GM19238 (cell line): ENCODE data around the gene USF2.
A peak's percentile ranks its signal among the peaks of the same experiment; 100 is the strongest.
"Not testable (repeated sequence)": the region's sequence is repeated elsewhere in the genome, so short reads cannot be mapped to it uniquely, and the experiment has no call there.

Experiments used
- DNase-seq: peaks from one replicate; pipeline ENCODE4 v3.0.0; 2011; ENCODE audit warnings: low spot score; ENCODE audit not compliant: insufficient read length

Gene USF2

DNA sequence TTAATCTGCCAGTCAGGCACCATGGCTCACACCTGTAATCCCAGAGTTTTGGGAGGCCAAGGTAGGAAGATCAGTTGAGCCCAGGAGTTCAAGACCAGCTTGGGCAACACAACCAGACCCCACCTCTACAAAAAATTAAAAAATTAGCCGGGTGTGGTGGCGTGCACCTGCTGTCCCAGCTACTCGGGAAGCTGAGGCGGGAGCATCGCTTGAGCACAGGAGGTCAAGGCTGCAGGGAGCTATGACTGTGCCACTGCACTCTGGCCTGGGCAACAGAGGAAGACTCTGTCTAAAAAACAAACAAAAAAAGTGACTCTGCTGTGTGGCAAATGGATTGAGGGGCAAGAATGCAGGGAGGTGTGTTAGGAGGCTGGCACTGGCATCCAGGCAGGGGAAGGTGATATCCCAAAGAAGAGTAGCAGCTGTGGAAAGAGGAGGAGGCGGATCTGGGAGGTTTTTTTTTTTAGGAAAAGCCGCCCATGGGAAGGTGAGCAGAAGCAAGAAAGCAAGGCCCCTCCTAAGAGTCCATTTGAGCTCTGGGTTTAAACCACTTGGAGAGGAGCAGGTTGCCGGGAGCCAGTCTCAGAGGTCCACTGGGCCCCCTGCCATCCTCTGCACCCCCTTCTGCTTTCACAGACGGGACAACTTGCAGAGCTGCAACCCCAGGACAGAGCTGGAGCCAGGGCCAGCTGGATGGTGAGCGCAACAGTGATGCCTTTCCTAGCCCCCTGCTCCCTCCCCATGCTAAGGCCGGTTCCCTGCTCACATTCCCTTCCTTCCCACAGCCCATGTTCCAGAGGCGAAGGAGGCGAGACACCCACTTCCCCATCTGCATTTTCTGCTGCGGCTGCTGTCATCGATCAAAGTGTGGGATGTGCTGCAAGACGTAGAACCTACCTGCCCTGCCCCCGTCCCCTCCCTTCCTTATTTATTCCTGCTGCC, 15.7 kb downstream of the USF2 start:
- DNase-seq: no peak

- no peak for DNase-seq
These were observed 16.3 kb downstream of the USF2 start for GRCh38 chr19:35285095-35285449.

DNA sequence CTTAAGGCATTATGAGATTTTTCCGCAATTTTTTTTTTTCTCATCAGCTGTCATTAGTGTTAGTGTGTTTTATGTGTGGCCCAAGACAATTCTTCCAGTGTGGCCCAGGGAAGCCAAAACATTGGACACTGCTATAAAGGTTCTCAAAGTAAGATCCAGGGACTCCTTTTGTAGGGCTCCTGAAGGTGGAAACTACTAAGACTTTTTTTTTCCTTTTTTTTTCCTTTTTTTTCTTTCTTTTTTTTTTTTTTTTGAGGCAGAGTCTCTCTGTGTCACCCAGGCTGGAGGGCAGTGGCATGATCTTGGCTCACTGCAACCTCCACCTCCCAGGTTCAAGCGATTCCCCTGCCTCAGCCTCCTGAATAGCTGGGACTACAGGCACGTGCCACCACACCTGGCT, 16.7 kb downstream of the USF2 start:
- DNase-seq: not testable (repeated sequence)

DNA sequence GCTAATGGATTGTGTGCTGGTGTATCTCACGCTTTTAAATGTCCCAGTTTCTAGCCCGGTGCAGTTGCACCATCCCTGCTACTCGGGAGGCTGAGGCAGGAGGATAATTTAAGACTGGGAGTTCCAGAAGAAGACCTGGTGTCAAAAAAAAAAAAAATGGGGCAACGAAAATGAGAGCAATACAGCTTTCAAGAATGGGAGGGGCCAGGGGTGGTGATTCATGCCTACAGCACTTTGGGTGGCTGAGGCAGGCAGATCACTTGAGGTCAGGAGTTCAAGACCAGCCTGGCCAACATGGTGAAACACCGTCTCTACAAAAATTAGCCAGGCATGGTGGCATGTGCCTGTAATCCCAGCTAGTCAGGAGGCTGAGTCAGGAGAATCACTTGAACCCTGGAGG, 17.3 kb downstream of the USF2 start:
- DNase-seq: not testable (repeated sequence)

- DNase-seq: no peak
These were observed 19.0 kb downstream of the USF2 start for GRCh38 chr19:35287713-35288112.

GRCh38 chr19:35288331-35288730, 19.6 kb downstream of the USF2 start:
- no peak for DNase-seq

- no peak for DNase-seq
These were observed 20.1 kb downstream of the USF2 start for GRCh38 chr19:35288906-35289305.

DNA sequence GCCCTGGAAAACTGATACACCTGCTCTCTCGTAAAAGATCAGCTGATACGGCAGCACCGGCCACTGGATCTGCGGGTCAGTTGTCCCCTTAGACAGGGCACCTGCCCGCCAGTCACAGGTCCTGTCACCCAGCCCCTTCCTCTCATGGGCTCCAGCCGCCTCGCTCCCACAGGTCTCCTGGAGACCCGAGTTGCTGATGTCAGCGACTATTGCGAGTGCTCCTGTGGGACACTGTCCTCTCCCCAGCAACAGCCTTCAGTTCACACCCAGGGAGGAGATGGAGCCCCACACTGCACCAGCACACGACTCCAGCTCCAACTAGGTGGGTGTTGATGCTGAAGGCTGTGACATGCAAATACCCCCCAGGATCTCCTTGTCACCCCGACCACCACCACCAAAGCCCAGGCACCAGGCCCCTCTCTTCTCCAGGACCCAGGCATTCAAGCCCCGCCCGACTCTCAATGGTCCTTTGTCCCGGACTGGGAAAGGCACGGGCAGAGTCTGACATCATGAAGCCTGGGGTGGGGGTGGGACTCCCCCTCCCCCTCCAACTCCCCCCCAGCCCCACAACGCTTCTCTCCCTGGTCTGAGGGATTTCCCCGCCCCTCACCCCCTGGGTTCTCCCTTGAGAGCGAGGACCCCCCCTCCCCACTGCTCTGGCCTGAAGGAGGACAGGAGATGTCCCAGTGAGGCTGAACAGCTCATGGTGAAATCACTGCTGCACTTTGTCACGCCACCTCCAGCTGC, 21.8 kb downstream of the USF2 start:
- no peak for DNase-seq

- no peak for DNase-seq
These were observed 22.5 kb downstream of the USF2 start for GRCh38 chr19:35291259-35291658.

DNA sequence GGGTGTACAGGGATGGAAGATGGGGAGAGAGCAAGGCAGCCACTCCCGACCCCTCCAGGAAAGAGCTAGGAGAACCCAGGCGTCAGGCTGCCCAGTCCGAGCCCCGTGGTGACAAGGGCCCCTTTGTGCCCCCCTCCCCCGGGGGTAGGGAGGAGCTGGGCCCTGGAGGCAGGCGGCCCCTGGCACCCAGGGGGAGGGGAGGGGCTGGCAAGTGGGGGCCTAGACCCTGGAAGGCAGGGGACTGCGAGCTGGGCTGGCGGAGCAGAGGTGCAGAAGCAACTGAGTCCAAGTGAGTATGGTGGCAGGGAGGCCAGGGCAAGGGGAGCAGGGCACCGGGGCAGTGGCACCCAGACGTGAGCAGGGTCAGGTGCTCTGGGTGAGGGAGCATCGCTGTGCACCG, 23.2 kb downstream of the USF2 start, which contains the start of gene MAG:
Gene MAG (plus strand): TSS at position 246 of the 400 bp plus-strand sequence. CDS start 3,248 bp downstream, outside the sequence.
- no peak for DNase-seq

DNA sequence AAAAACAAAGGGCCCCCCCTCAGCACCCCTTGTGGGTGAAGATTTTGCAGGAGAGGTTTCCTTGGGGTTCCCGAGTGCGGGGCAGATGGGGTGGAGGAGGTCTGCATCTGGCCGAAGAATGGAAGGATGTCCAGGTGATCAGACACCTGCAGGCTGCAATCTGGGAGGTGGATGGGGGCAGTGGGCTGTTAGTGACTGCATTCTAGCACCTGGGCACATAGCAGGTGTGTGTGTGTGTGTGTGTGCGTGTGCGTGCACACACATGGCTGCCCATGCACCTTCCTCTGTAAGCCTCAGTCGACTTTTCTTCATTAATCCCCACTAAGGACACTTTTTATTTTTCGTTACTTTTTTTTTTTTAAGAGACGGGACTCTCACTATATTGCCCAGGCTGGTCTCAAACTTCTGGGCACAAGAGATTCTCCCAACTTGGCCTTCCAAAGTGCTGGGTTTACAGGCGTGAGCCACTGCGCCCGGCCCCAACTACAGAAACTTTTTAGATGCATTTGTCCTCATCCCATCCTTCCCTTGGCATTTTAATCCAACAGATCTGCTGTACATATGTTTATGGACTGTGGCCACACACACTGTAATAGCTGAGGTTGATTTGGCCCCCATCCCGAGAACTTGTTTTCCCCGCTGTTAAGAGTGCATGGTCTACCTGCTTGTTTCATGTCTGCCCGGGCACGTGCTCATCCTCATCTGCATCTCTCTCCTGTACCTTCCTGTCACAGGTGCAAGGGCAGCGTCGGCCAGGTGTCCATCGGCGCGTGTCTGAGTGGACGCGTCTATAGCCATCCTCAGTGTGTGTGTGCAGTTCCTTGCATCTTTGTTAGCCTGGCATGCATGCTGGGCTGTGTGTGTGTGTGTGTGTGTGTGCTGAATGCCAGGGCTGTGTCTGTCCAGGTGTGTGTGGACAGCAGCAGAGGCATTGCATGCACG, 23.9 kb downstream of the USF2 start:
- DNase-seq: no peak

DNA sequence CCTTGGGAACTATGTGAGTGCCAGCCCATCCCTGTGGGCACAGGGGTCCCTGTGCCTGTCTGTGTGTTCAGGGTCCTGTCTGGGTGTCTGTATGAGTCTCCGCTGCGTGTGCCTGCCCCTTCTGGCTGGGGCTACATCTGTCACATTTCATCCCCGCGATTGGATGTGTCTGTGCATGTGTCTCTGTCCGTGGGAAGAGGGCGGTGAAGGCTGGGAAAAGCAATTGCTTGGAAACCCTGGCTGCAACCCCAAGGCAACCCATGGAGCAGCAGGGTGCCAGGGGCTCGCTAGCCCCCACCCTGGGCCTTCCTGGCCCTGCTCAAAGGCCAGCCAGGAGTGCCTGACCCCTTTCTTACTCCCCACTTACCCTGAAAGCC, 24.6 kb downstream of the USF2 start:
- no peak for DNase-seq

DNA sequence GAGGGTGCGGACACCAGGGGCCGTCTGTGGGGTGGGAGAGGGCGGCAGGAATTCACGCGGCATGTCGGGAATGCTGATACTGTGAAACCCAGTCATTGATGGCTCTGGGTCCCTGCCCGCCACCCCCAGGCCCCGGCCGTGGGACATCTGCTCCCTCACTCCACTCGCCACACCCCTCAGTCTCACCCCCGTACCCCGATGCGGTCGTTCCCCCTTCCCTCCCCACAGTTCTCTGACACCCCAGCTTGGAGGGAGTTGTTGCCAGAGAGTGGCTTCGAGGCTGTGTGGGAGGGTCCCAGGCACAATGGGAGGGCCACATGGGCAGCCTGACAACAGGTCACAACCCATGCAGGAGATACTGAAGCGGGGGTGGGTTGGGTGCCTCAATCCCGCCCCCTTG, 25.0 kb downstream of the USF2 start:
- no peak for DNase-seq

GRCh38 chr19:35294328-35294727, 25.6 kb downstream of the USF2 start:
- DNase-seq: no peak

GRCh38 chr19:35294859-35295791, 26.4 kb downstream of the USF2 start:
- no peak for DNase-seq

DNA sequence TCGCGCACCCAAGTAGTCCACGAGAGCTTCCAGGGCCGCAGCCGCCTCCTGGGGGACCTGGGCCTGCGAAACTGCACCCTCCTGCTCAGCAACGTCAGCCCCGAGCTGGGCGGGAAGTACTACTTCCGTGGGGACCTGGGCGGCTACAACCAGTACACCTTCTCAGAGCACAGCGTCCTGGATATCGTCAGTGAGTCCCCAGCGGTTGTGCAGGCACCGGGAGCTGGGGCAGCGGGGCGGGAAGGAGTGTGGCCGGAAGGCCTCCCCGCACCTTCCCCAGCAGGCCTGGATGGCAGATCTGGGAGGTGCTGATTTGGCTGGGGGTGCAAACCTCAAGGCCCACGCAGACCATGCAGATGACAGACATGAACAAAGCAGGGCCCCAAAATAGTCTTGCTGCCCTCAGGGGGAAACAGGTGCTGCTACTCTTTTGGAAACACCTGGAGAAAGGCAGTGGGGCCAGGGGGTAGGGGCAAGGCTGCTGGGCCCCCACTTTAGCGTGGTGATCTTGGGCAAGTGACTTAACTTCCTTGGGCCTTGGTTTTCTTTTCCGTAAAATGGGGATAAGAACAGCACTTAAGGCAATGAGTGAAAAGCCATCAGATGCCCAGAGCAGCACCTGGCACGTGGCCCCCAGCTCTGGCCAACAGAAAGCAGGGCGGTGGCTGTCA, 27.2 kb downstream of the USF2 start:
- peak; percentile 76 for DNase-seq

- DNase-seq: no peak
These were observed 28.1 kb downstream of the USF2 start for GRCh38 chr19:35296644-35297514.

DNA sequence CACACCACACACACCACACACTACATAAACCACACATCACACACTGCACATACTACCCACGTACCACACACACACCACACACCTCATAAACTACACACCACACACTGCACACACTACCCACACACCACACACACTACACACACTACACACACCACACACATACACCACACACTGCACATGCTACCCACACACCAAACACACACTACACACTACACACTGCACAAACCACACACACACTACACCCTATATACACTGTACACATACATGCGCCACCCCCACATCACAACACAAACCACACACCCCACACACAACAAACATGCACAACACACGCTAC, 28.7 kb downstream of the USF2 start:
- DNase-seq: no peak

- DNase-seq: no peak
These were observed 29.2 kb downstream of the USF2 start for GRCh38 chr19:35297922-35298321.
